ENCODE results near the gene ALK. TPM values are rescaled to one million over a fixed set of nuclear protein-coding genes. Genes with fewer than 3 reads are reported as not detected.

The ALK gene
- total RNA-seq, 2 donors from 2014 or later: 0.37 TPM; not detected in 1

GRCh38 chr2:29910960-29911359 lies 10.4 kb downstream of the ALK start:
- DNase-seq (ENCODE audit: low spot score): no peak
- intact Hi-C loops (cut with DNase I): no loop called here

- intact Hi-C loops (cut with DNase I): no loop called here
- DNase-seq (ENCODE audit: low spot score): no peak
These were observed 10.9 kb downstream of the ALK start for GRCh38 chr2:29910465-29910864.

- DNase-seq (ENCODE audit: low spot score): no peak
- intact Hi-C loops (cut with DNase I): no loop called here
These were observed 19.0 kb downstream of the ALK start for GRCh38 chr2:29902356-29902755.

GRCh38 chr2:29900971-29901633 lies 20.3 kb downstream of the ALK start:
- no peak for DNase-seq (ENCODE audit: low spot score)

GRCh38 chr2:29898999-29899398 lies 22.4 kb downstream of the ALK start:
- intact Hi-C loops (cut with DNase I): no loop called here
- no peak for DNase-seq (ENCODE audit: low spot score)

More at GRCh38 chr2:29900971-29901633, 20.3 kb downstream of the ALK start:
- intact Hi-C loops (cut with DNase I): no loop called here

GRCh38 chr2:29894822-29895614 lies 26.4 kb downstream of the ALK start:
- intact Hi-C loops (cut with DNase I): no loop called here
- DNase-seq (ENCODE audit: low spot score): no peak

GRCh38 chr2:29892585-29893259 lies 28.7 kb downstream of the ALK start:
- intact Hi-C loops (cut with DNase I): no loop called here
- DNase-seq (ENCODE audit: low spot score): no peak

- DNase-seq (ENCODE audit: low spot score): peak; percentile 37
- intact Hi-C loops (cut with DNase I): no loop called here
These were observed 40.2 kb downstream of the ALK start for GRCh38 chr2:29881089-29881730.

- intact Hi-C loops (cut with DNase I): no loop called here
- no peak for DNase-seq (ENCODE audit: low spot score)
These were observed 41.3 kb downstream of the ALK start for GRCh38 chr2:29880084-29880483.

- intact Hi-C loops (cut with DNase I): no loop called here
- DNase-seq (ENCODE audit: low spot score): no peak
These were observed 41.9 kb downstream of the ALK start for GRCh38 chr2:29879456-29879855.

GRCh38 chr2:29878898-29879297 lies 42.5 kb downstream of the ALK start:
- intact Hi-C loops (cut with DNase I): no loop called here

GRCh38 chr2:29876374-29876773 lies 45.0 kb downstream of the ALK start:
- intact Hi-C loops (cut with DNase I): no loop called here
- no peak for DNase-seq (ENCODE audit: low spot score)

More at GRCh38 chr2:29878898-29879297, 42.5 kb downstream of the ALK start:
- DNase-seq (ENCODE audit: low spot score): no peak

- intact Hi-C loops (cut with DNase I): no loop called here
- DNase-seq (ENCODE audit: low spot score): no peak
These were observed 46.6 kb downstream of the ALK start for GRCh38 chr2:29874745-29875144.

- no peak for DNase-seq (ENCODE audit: low spot score)
- intact Hi-C loops (cut with DNase I): no loop called here
These were observed 48.5 kb downstream of the ALK start for GRCh38 chr2:29872870-29873269.

GRCh38 chr2:29871541-29871940 lies 49.8 kb downstream of the ALK start:
- no peak for DNase-seq (ENCODE audit: low spot score)
- intact Hi-C loops (cut with DNase I): no loop called here

GRCh38 chr2:29865512-29865911 lies 55.9 kb downstream of the ALK start:
- DNase-seq (ENCODE audit: low spot score): no peak
- intact Hi-C loops (cut with DNase I): no loop called here

- no peak for DNase-seq (ENCODE audit: low spot score)
- intact Hi-C loops (cut with DNase I): no loop called here
These were observed 56.4 kb downstream of the ALK start for GRCh38 chr2:29864988-29865387.

GRCh38 chr2:29855924-29856639 lies 65.3 kb downstream of the ALK start:
- DNase-seq (ENCODE audit: low spot score): no peak

GRCh38 chr2:29850794-29851193 lies 70.6 kb downstream of the ALK start:
- DNase-seq (ENCODE audit: low spot score): no peak
- intact Hi-C loops (cut with DNase I): no loop called here

More at GRCh38 chr2:29855924-29856639, 65.3 kb downstream of the ALK start:
- intact Hi-C loops (cut with DNase I): no loop called here
